CD4-positive, alpha-beta T cell (primary cell): Measurements from ENCODE around the gene WDPCP. TPM values are rescaled to one million over a fixed set of nuclear protein-coding genes. Genes with fewer than 3 reads are reported as not detected.

Experiments used
- ATAC-seq: fragments of 200-7000 bp; cut with Tn5 transposase; one replicate; pipeline ENCODE4 v1.10.0; 2022; ENCODE audit warnings: mild to moderate bottlenecking; ENCODE audit not compliant: poor library complexity
- CTCF ChIA-PET: fragments of 350-600 bp; sonication (Branson Sonifier 250); formaldehyde crosslinking; loops from one replicate; lab custom pipeline; 2021; ENCODE audit warnings: antibody characterized with exemption, inconsistent platforms; lab: Charles Lee
- POLR2A ChIA-PET: fragments of 350-600 bp; sonication (Branson Sonifier 250); formaldehyde crosslinking; loops from one replicate; lab custom pipeline; 2021; ENCODE audit warnings: antibody characterized with exemption, inconsistent platforms; lab: Charles Lee
- DNase-seq, 14 experiments: peaks; one replicate each; pipeline ENCODE4 v3.0.0-alpha.2; 2013 to 2020; ENCODE audit warnings: mixed read lengths in 2 of 14
- H3K27ac ChIP-seq, 2 donors: one replicate each; pipeline versions ENCODE4 v1.5.1 to v1.7.0; 2013; ENCODE audit warnings: low read length in 2 of 2, low read depth in 1 of 2, mild to moderate bottlenecking in 1 of 2
- H3K27me3 ChIP-seq, 2 experiments: 1 replicate in 1 of 2; 2 replicates in 1 of 2; pipeline versions ENCODE4 v1.6.1 to v1.7.0; 2013; ENCODE audit warnings: low read length in 2 of 2, control low read depth in 1 of 2, mild to moderate bottlenecking in 1 of 2, moderate library complexity in 1 of 2; ENCODE audit not compliant: insufficient read depth in 2 of 2, control insufficient read depth in 1 of 2
- H3K36me3 ChIP-seq: one replicate; pipeline ENCODE4 v1.6.1; 2013; ENCODE audit warnings: low read length, control low read depth; ENCODE audit not compliant: insufficient read depth
- H3K4me1 ChIP-seq: one replicate; pipeline ENCODE4 v1.6.1; 2013; ENCODE audit warnings: low read length, control low read depth; ENCODE audit not compliant: insufficient read depth
- H3K4me3 ChIP-seq: one replicate; pipeline ENCODE4 v1.5.1; 2013; ENCODE audit warnings: mild to moderate bottlenecking, low read length, moderate library complexity
- H3K9me3 ChIP-seq, 2 experiments: 1 replicate in 1 of 2; 2 replicates in 1 of 2; pipeline versions ENCODE4 v1.6.1 to v1.7.0; 2013; ENCODE audit warnings: low read length in 2 of 2, mild to moderate bottlenecking in 2 of 2, control low read depth in 1 of 2, moderate library complexity in 1 of 2; ENCODE audit not compliant: control insufficient read depth in 1 of 2, insufficient read depth in 1 of 2
- H3K27ac Mint-ChIP-seq: one replicate; pipeline ENCODE4 v1.8.0; 2020; ENCODE audit warnings: mixed read lengths
- H3K27me3 Mint-ChIP-seq: one replicate; pipeline ENCODE4 v1.8.0; 2021; ENCODE audit warnings: mixed read lengths
- H3K36me3 Mint-ChIP-seq: one replicate; pipeline ENCODE4 v1.8.0; 2021; ENCODE audit warnings: low read depth, mixed read lengths
- H3K4me1 Mint-ChIP-seq: one replicate; pipeline ENCODE4 v1.8.0; 2021; ENCODE audit warnings: low read depth, mixed read lengths
- H3K4me3 Mint-ChIP-seq: one replicate; pipeline ENCODE4 v1.8.0; 2020; ENCODE audit warnings: mild to moderate bottlenecking, mixed read lengths
- H3K9me3 Mint-ChIP-seq: one replicate; pipeline ENCODE4 v1.8.0; 2020; ENCODE audit warnings: mixed read lengths
- intact Hi-C, 2 experiments: fragments of 100-400 bp; cut with DNase I in 1 of 2; cut with micrococcal nuclease in 1 of 2; formaldehyde crosslinking; loops; one replicate each; pipeline versions ENCODE4 v1.15.1 to v1.9.0; 2023 to 2025; cut with DNase I, micrococcal nuclease
- total RNA-seq, 174 experiments: library from RNA in 2 of 174; stranded (reverse) in 2 of 174; gene quantifications; one replicate each; pipeline ENCODE4 v1.2.3 and lab custom pipeline; 2021 to 2026
- TF ChIP-seq, protein P1 (sequence below): fragments of 200-600 bp; IDR thresholded peaks from one replicate; pipeline ENCODE4 v1.8.0; 2022; ENCODE audit warnings: antibody characterized with exemption, mild to moderate bottlenecking

The WDPCP gene
- total RNA-seq, 2 experiments from 2014 or later, result 8.7 to 9.9 TPM

DNA sequence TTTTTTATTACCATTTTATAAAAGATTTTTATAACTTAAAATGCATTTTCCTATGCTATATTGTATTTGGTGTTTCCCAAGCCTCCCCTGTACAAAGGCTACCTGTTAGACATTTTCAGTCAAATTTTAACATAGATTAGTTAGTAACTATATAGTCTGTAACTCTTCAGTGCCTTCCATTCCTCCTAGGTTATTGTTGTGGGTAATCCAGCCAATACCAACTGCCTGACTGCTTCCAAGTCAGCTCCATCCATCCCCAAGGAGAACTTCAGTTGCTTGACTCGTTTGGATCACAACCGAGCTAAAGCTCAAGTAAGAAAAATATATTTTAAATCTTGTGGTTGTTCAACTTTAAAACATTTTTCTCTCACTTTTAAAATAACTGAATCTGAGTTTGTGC, 10.7 kb upstream of the WDPCP start:
- H3K4me1 ChIP-seq, result no peaks in the 10 kb centered on the region
- CTCF ChIA-PET, result no interaction called here
- no peak overlapping the region for H3K27ac ChIP-seq
- ATAC-seq, result no peak
- no peaks in the 10 kb centered on the region for H3K27me3 Mint-ChIP-seq
- H3K27ac Mint-ChIP-seq, result no peak overlapping the region
- peaks cover 75% of the 10 kb centered on the region for H3K36me3 ChIP-seq
- H3K9me3 ChIP-seq, result no peaks in the 10 kb centered on the region
- no peaks in the 10 kb centered on the region for H3K27me3 ChIP-seq
- POLR2A ChIA-PET, result no interaction called here
- peaks cover 17% of the 10 kb centered on the region for H3K4me1 Mint-ChIP-seq
- TF ChIP-seq, protein P1, sequence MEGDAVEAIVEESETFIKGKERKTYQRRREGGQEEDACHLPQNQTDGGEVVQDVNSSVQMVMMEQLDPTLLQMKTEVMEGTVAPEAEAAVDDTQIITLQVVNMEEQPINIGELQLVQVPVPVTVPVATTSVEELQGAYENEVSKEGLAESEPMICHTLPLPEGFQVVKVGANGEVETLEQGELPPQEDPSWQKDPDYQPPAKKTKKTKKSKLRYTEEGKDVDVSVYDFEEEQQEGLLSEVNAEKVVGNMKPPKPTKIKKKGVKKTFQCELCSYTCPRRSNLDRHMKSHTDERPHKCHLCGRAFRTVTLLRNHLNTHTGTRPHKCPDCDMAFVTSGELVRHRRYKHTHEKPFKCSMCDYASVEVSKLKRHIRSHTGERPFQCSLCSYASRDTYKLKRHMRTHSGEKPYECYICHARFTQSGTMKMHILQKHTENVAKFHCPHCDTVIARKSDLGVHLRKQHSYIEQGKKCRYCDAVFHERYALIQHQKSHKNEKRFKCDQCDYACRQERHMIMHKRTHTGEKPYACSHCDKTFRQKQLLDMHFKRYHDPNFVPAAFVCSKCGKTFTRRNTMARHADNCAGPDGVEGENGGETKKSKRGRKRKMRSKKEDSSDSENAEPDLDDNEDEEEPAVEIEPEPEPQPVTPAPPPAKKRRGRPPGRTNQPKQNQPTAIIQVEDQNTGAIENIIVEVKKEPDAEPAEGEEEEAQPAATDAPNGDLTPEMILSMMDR, result no peak
- intact Hi-C loops, result no loop called here
- no peak for DNase-seq
- peaks cover 92% of the 10 kb centered on the region for H3K36me3 Mint-ChIP-seq
- no peak overlapping the region for H3K4me3 Mint-ChIP-seq
- H3K4me3 ChIP-seq, result no peak overlapping the region
- no peaks in the 10 kb centered on the region for H3K9me3 Mint-ChIP-seq

DNA sequence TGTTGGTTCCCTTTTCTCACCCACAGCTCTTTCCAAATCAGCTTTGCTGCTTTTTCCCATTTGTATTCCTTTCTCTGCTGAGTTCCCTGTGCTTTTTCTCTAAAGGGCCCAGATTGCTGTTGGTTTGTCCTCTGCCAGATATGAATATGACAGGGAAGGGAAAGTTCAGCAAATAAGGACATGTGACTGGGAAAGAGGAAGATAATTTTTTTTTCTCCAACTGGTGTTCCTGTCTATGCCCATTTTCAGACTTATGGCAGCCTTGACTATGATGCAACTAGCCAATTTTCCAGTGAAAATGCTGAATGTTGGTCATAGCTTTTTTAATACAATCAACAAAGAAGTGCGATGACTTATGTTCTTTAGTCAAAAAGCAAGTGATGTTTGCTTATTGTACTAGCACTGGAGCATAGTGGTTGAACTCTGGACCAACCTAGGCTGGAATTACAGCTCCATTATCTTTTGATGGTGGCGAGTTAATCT, 8.2 kb upstream of the WDPCP start:
- Histone ChIP-seq H3K4me3 (no peak overlapping the region), H3K27ac (no peak overlapping the region), H3K9me3 (no peaks in the 10 kb centered on the region), H3K36me3 (peaks cover 65% of the 10 kb centered on the region), H3K27me3 (no peaks in the 10 kb centered on the region), H3K4me1 (no peaks in the 10 kb centered on the region)
- H3K9me3 Mint-ChIP-seq, result no peaks in the 10 kb centered on the region
- intact Hi-C loops, result no loop called here
- no peak for ATAC-seq
- peaks cover 29% of the 10 kb centered on the region for H3K4me1 Mint-ChIP-seq
- TF ChIP-seq, protein P1, result no peak
- H3K27me3 Mint-ChIP-seq, result no peaks in the 10 kb centered on the region
- no peak overlapping the region for H3K27ac Mint-ChIP-seq
- ChIA-PET POLR2A (no interaction called here), CTCF (no interaction called here)
- peaks cover 80% of the 10 kb centered on the region for H3K36me3 Mint-ChIP-seq
- no peak overlapping the region for H3K4me3 Mint-ChIP-seq
- no peak for DNase-seq

DNA sequence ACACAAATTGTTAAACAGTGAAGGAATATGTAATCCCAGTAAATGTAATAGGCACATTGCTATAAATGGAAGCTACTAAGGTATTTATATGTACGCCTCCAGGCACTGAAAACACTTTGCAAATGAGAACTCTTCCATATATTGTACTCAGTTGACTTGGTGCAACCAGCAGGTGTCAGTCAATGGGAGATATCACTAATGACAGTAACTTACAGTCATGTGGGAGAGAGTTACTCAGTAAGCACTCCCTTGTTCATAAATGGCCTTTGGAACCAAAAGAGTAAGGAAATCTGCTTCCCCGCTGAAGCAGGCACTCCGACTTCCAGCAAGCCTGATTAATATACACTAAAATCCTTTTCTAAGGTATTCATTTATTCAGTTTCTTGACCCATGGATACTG, 6.4 kb upstream of the WDPCP start:
- H3K36me3 Mint-ChIP-seq, result peaks cover 70% of the 10 kb centered on the region
- DNase-seq (no peak), ATAC-seq (no peak)
- H3K9me3 Mint-ChIP-seq, result no peaks in the 10 kb centered on the region
- H3K4me3 Mint-ChIP-seq, result no peak overlapping the region
- TF ChIP-seq, protein P1, result no peak
- Histone ChIP-seq H3K27ac (no peak overlapping the region), H3K27me3 (no peaks in the 10 kb centered on the region), H3K4me3 (no peak overlapping the region), H3K36me3 (peaks cover 53% of the 10 kb centered on the region), H3K9me3 (no peaks in the 10 kb centered on the region), H3K4me1 (peaks cover 10% of the 10 kb centered on the region)
- peaks cover 45% of the 10 kb centered on the region for H3K4me1 Mint-ChIP-seq
- intact Hi-C loops, result loop anchor here in 1 of 2 experiments (5.0 kb wide), 2 partner anchors 263 to 423 kb away; partner anchors contain the start of gene VPS54
- H3K27me3 Mint-ChIP-seq, result no peaks in the 10 kb centered on the region
- CTCF ChIA-PET, result interaction anchor here (0.5 to 1.7 kb wide), 2 partner anchors 24 to 267 kb away, joined by 3 to 5 read pairs; no protein-coding TSS in a partner anchor
- H3K27ac Mint-ChIP-seq, result no peak overlapping the region
- POLR2A ChIA-PET, result no interaction called here
